Stomach smooth muscle (tissue), 2 donors: Measurements from ENCODE around the gene ROBO1.

Source experiments
- H3K27ac ChIP-seq: one replicate; pipeline ENCODE4 v1.7.0; 2013; ENCODE audit warnings: mild to moderate bottlenecking, low read length, inconsistent platforms
- H3K27me3 ChIP-seq, 2 donors: one replicate each; pipeline ENCODE4 v1.7.0; 2013; ENCODE audit warnings: low read length in 2 of 2; ENCODE audit not compliant: insufficient read depth in 2 of 2, control insufficient read depth in 1 of 2
- H3K36me3 ChIP-seq, 2 donors: one replicate each; pipeline ENCODE4 v1.7.0; 2013; ENCODE audit warnings: low read length in 2 of 2; ENCODE audit not compliant: control insufficient read depth in 2 of 2, insufficient read depth in 2 of 2
- H3K4me1 ChIP-seq: one replicate; pipeline ENCODE4 v1.7.0; 2013; ENCODE audit warnings: low read length; ENCODE audit not compliant: control insufficient read depth, insufficient read depth
- H3K4me3 ChIP-seq, 2 donors: one replicate each; pipeline ENCODE4 v1.7.0; 2013; ENCODE audit warnings: low read length in 2 of 2
- H3K9ac ChIP-seq, 2 donors: one replicate each; pipeline ENCODE4 v1.7.0; 2013; ENCODE audit warnings: low read length in 2 of 2, mild to moderate bottlenecking in 1 of 2
- H3K9me3 ChIP-seq, 2 donors: one replicate each; pipeline ENCODE4 v1.7.0; 2013; ENCODE audit warnings: low read length in 2 of 2; ENCODE audit not compliant: control insufficient read depth in 2 of 2
- donor health status: healthy.
- donor health status: Pancreatic carcinoma.

ROBO1 gene

GRCh38 chr3:78937475-78937874 is 830.3 kb downstream of the ROBO1 start:
- H3K36me3 ChIP-seq = no peaks in the 10 kb centered on the region
- no peak overlapping the region for H3K9ac ChIP-seq
- peaks cover 3% of the 10 kb centered on the region for H3K4me1 ChIP-seq
- H3K27me3 ChIP-seq = no peaks in the 10 kb centered on the region
- no peak overlapping the region for H3K27ac ChIP-seq
- no peaks in the 10 kb centered on the region for H3K9me3 ChIP-seq
- H3K4me3 ChIP-seq = no peak overlapping the region

GRCh38 chr3:78927759-78928158 is 840.0 kb downstream of the ROBO1 start:
- Histone ChIP-seq H3K9me3 (no peaks in the 10 kb centered on the region), H3K27ac (no peak overlapping the region), H3K9ac (no peak overlapping the region), H3K4me1 (no peaks in the 10 kb centered on the region), H3K4me3 (no peak overlapping the region), H3K27me3 (no peaks in the 10 kb centered on the region), H3K36me3 (no peaks in the 10 kb centered on the region)

GRCh38 chr3:78926523-78926922 is 841.3 kb downstream of the ROBO1 start:
- Histone ChIP-seq H3K9ac (no peak overlapping the region), H3K4me3 (no peak overlapping the region), H3K27me3 (no peaks in the 10 kb centered on the region), H3K9me3 (no peaks in the 10 kb centered on the region), H3K27ac (no peak overlapping the region), H3K36me3 (no peaks in the 10 kb centered on the region), H3K4me1 (no peaks in the 10 kb centered on the region)

- H3K9ac ChIP-seq = no peak overlapping the region
- no peaks in the 10 kb centered on the region for H3K9me3 ChIP-seq
- H3K27me3 ChIP-seq = no peaks in the 10 kb centered on the region
- H3K4me3 ChIP-seq = no peak overlapping the region
- no peaks in the 10 kb centered on the region for H3K4me1 ChIP-seq
- no peak overlapping the region for H3K27ac ChIP-seq
- H3K36me3 ChIP-seq = no peaks in the 10 kb centered on the region
These were observed 843.1 kb downstream of the ROBO1 start for GRCh38 chr3:78924711-78925110.

GRCh38 chr3:78919021-78919755 is 848.6 kb downstream of the ROBO1 start:
- Histone ChIP-seq H3K4me1 (no peaks in the 10 kb centered on the region), H3K27me3 (no peaks in the 10 kb centered on the region), H3K4me3 (no peak overlapping the region), H3K27ac (no peak overlapping the region), H3K9me3 (no peaks in the 10 kb centered on the region), H3K9ac (no peak overlapping the region), H3K36me3 (no peaks in the 10 kb centered on the region)

- H3K4me3 ChIP-seq = no peak overlapping the region
- no peaks in the 10 kb centered on the region for H3K36me3 ChIP-seq
- no peak overlapping the region for H3K27ac ChIP-seq
- no peaks in the 10 kb centered on the region for H3K9me3 ChIP-seq
- no peaks in the 10 kb centered on the region for H3K4me1 ChIP-seq
- H3K9ac ChIP-seq = no peak overlapping the region
- no peaks in the 10 kb centered on the region for H3K27me3 ChIP-seq
These were observed 849.3 kb downstream of the ROBO1 start for GRCh38 chr3:78918361-78919020.

GRCh38 chr3:78917536-78917935 is 850.3 kb downstream of the ROBO1 start:
- Histone ChIP-seq H3K4me1 (no peaks in the 10 kb centered on the region), H3K9ac (no peak overlapping the region), H3K4me3 (no peak overlapping the region), H3K36me3 (no peaks in the 10 kb centered on the region), H3K27me3 (no peaks in the 10 kb centered on the region), H3K9me3 (no peaks in the 10 kb centered on the region), H3K27ac (no peak overlapping the region)

GRCh38 chr3:78913711-78914110 is 854.1 kb downstream of the ROBO1 start:
- H3K27ac ChIP-seq = no peak overlapping the region
- no peaks in the 10 kb centered on the region for H3K36me3 ChIP-seq
- H3K27me3 ChIP-seq = no peaks in the 10 kb centered on the region
- H3K4me3 ChIP-seq = no peak overlapping the region
- no peaks in the 10 kb centered on the region for H3K9me3 ChIP-seq
- no peak overlapping the region for H3K9ac ChIP-seq
- H3K4me1 ChIP-seq = no peaks in the 10 kb centered on the region

- no peak overlapping the region for H3K4me3 ChIP-seq
- H3K4me1 ChIP-seq = no peaks in the 10 kb centered on the region
- H3K27me3 ChIP-seq = no peaks in the 10 kb centered on the region
- no peaks in the 10 kb centered on the region for H3K36me3 ChIP-seq
- no peak overlapping the region for H3K9ac ChIP-seq
- no peaks in the 10 kb centered on the region for H3K9me3 ChIP-seq
- no peak overlapping the region for H3K27ac ChIP-seq
These were observed 855.1 kb downstream of the ROBO1 start for GRCh38 chr3:78912687-78913086.

- no peak overlapping the region for H3K27ac ChIP-seq
- no peaks in the 10 kb centered on the region for H3K9me3 ChIP-seq
- H3K4me1 ChIP-seq = no peaks in the 10 kb centered on the region
- no peak overlapping the region for H3K4me3 ChIP-seq
- H3K27me3 ChIP-seq = no peaks in the 10 kb centered on the region
- H3K36me3 ChIP-seq = no peaks in the 10 kb centered on the region
- H3K9ac ChIP-seq = no peak overlapping the region
These were observed 855.5 kb downstream of the ROBO1 start for GRCh38 chr3:78912259-78912658.

- Histone ChIP-seq H3K9me3 (no peaks in the 10 kb centered on the region), H3K27me3 (no peaks in the 10 kb centered on the region), H3K36me3 (no peaks in the 10 kb centered on the region), H3K4me3 (no peak overlapping the region), H3K27ac (no peak overlapping the region), H3K4me1 (no peaks in the 10 kb centered on the region), H3K9ac (no peak overlapping the region)
These were observed 856.4 kb downstream of the ROBO1 start for GRCh38 chr3:78911394-78911793.
